ENCODE measurements around the gene OGFR.

Gene OGFR

GRCh38 chr20:62827311-62828038 is 22.8 kb downstream of the OGFR start:
- no peak for DNase-seq

- no peak for DNase-seq
Measured at GRCh38 chr20:62828051-62828450, 23.4 kb downstream of the OGFR start.

- no peak for DNase-seq
Measured at GRCh38 chr20:62828511-62829230, 24.0 kb downstream of the OGFR start.

- no peak for DNase-seq
Measured at GRCh38 chr20:62829231-62830230, 24.9 kb downstream of the OGFR start.

GRCh38 chr20:62830251-62830650 is 25.6 kb downstream of the OGFR start:
- DNase-seq = no peak

GRCh38 chr20:62830821-62831220 is 26.2 kb downstream of the OGFR start:
- no peak for DNase-seq

- DNase-seq = no peak
Measured at GRCh38 chr20:62831361-62831788, 26.7 kb downstream of the OGFR start.

- DNase-seq = no peak
Measured at GRCh38 chr20:62831854-62832211, 27.2 kb downstream of the OGFR start.

- peak; percentile 73 for DNase-seq
Measured at GRCh38 chr20:62832212-62832922, 27.7 kb downstream of the OGFR start.

- no peak for DNase-seq
Measured at GRCh38 chr20:62832951-62833391, 28.3 kb downstream of the OGFR start.

GRCh38 chr20:62834967-62835730 is 30.5 kb downstream of the OGFR start:
- no peak for DNase-seq

GRCh38 chr20:62835931-62836861 is 31.6 kb downstream of the OGFR start:
- no peak for DNase-seq

- DNase-seq = no peak
Measured at GRCh38 chr20:62836967-62837490, 32.4 kb downstream of the OGFR start.

GRCh38 chr20:62837790-62838127 is 33.1 kb downstream of the OGFR start:
- no peak for DNase-seq

- DNase-seq = no peak
Measured at GRCh38 chr20:62838128-62838891, 33.7 kb downstream of the OGFR start.

- DNase-seq = no peak
Measured at GRCh38 chr20:62839261-62839660, 34.6 kb downstream of the OGFR start.

GRCh38 chr20:62839816-62840215 is 35.2 kb downstream of the OGFR start:
- DNase-seq = no peak

GRCh38 chr20:62840244-62841197 is 35.9 kb downstream of the OGFR start:
- no peak for DNase-seq
